ENCODE data around the gene SMG9.
A peak's percentile ranks its signal among the peaks of the same experiment; 100 is the strongest.

The SMG9 gene

GRCh38 chr19:43708716-43709115 is 46.0 kb downstream of the SMG9 start:
- Histone ChIP-seq H3K4me3 (no peak overlapping the region), H3K27ac (no peak overlapping the region), H3K9me3 (replicated peaks in 1 of 11) (peaks cover 11 to 18% (median 13%) of the 10 kb centered on the region in 11 experiments), H4K20me1 (no peaks in the 10 kb centered on the region), H3K4me1 (peaks cover 0 to 18% (median 11%) of the 10 kb centered on the region in 10 experiments; a peak in 11 of 20 replicates), H3K27me3 (no peaks in the 10 kb centered on the region), H3K9ac (no peak overlapping the region), H3K4me2 (no peak overlapping the region), H3K36me3 (0 out of 22 replicates have a peak, but pooled peaks cover 0 to 4% (median 0%) of the 10 kb centered on the region in 11 experiments)
- TF ChIP-seq Cebpa-rat (IDR thresholded peaks at IDR 0.05): no peak

- Histone ChIP-seq H3K4me3 (no peak overlapping the region), H4K20me1 (no peaks in the 10 kb centered on the region), H3K9ac (no peak overlapping the region), H3K4me1 (peaks cover 0 to 27% (median 11%) of the 10 kb centered on the region in 10 experiments; a peak in 14 of 20 replicates), H3K27ac (no peak overlapping the region), H3K9me3 (replicated peaks in 1 of 11) (peaks cover 11 to 18% (median 13%) of the 10 kb centered on the region in 11 experiments), H3K36me3 (0 out of 22 replicates have a peak, but pooled peaks cover 0 to 4% (median 0%) of the 10 kb centered on the region in 11 experiments), H3K4me2 (no peak overlapping the region), H3K27me3 (no peaks in the 10 kb centered on the region)
- TF ChIP-seq Cebpa-rat (IDR thresholded peaks at IDR 0.05): no peak
Observed at GRCh38 chr19:43707158-43707712, 47.5 kb downstream of the SMG9 start.

GRCh38 chr19:43705729-43706128 is 49.0 kb downstream of the SMG9 start:
- peaks cover 11 to 18% (median 13%) of the 10 kb centered on the region in 11 experiments for H3K9me3 ChIP-seq (replicated peaks in 1 of 11)
- 0 out of 22 replicates have a peak, but pooled peaks cover 0 to 4% (median 0%) of the 10 kb centered on the region in 11 experiments for H3K36me3 ChIP-seq
- no peak overlapping the region for H3K27ac ChIP-seq
- H3K4me3 ChIP-seq: no peak overlapping the region
- H4K20me1 ChIP-seq: no peaks in the 10 kb centered on the region
- no peak overlapping the region for H3K4me2 ChIP-seq
- no peak for TF ChIP-seq Cebpa-rat (IDR thresholded peaks at IDR 0.05)
- H3K27me3 ChIP-seq: no peaks in the 10 kb centered on the region
- H3K9ac ChIP-seq: no peak overlapping the region
- peaks cover 9 to 33% (median 17%) of the 10 kb centered on the region in 10 experiments for H3K4me1 ChIP-seq

DNA sequence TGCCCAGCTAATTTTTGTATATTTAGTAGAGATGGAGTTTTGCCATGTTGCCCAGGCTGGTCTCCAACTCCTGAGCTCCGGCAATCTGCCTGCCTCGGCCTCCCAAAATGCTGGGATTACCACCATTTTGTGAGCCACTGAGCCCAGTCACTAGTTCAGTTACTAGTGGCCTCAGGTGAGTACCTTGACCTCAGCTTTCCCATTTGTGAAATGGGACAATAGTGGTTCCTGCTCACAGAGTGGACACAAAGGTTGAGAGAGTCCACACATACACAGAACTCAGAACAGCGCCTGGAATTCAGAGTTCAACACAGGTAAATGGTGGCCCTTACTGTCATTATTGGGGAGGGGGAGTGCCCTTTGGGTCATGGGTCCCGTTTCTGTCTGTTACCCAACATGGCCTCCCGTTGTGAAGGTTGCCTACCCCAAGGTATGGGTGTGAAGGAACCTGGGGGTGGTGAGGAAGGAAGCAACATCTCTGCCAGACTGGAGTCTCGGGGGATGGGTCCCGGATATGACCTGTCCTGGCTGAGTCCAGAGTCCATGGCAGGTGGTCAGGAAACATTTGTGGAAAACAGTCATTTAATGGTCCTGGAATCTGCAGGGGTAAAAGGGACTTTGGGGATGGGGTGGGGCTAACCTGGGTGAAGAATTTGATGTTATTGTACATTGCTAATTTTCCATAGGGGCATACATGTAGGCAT is 50.6 kb downstream of the SMG9 start:
- H3K4me2 ChIP-seq: peak overlapping the region in 2 of 11 experiments; percentile 16 to 25; a peak in 3 of 22 replicates
- peaks cover 10 to 11% (median 10%) of the 10 kb centered on the region in 11 experiments for H3K9me3 ChIP-seq (replicated peaks in 1 of 11)
- H3K4me1 ChIP-seq: peaks cover 21 to 48% (median 33%) of the 10 kb centered on the region in 10 experiments
- TF ChIP-seq Cebpa-rat (IDR thresholded peaks at IDR 0.05): no peak
- no peaks in the 10 kb centered on the region for H4K20me1 ChIP-seq
- no peak overlapping the region for H3K4me3 ChIP-seq
- no peaks in the 10 kb centered on the region for H3K27me3 ChIP-seq
- 0 out of 22 replicates have a peak, but pooled peaks cover 0 to 4% (median 0%) of the 10 kb centered on the region in 11 experiments for H3K36me3 ChIP-seq
- no peak overlapping the region for H3K9ac ChIP-seq
- no peak overlapping the region for H3K27ac ChIP-seq

DNA sequence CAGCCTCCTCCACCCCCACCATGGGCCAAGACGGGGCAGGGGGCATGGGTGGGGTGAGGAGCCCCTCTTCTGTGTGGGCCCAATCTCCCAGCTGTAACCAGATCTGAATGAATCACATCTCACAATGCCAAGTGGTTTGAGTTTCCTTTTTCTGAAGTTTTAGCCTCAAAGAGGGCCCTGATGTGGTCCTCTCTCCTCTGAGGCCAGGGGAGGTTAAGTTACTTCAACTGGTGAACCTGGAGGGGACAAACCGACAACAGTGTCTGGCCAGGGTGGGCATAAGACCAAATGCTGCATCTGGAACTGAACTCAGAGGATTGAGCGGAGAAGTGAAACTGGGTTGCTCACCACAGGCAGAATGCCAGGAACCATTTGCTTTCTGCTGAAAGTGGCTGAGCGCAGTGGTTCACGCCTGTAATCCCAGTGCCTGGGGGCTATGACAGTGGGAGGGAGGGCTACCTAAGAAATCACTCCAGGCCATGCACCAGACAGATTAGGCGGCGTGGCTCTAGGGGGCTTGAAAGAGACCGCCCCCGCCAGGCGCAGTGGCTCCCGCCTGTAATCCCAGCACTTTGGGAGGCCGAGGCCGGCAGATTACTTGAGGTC is 54.3 kb downstream of the SMG9 start:
- Histone ChIP-seq H3K9me3 (replicated peaks in 1 of 11) (peaks cover 9 to 18% (median 14%) of the 10 kb centered on the region in 11 experiments; a peak in 20 of 22 replicates), H3K4me1 (peaks cover 21 to 55% (median 38%) of the 10 kb centered on the region in 10 experiments), H3K9ac (peak overlapping the region; percentile 64 to 75 (median 72)), H3K4me2 (peak overlapping the region; percentile 59 to 88 (median 82)), H3K27ac (peak overlapping the region; percentile 72 to 92 (median 85)), H3K27me3 (no peaks in the 10 kb centered on the region), H4K20me1 (no peaks in the 10 kb centered on the region), H3K4me3 (peak overlapping the region in 8 of 10 experiments; percentile 1 to 47 (median 26); a peak in 10 of 20 replicates), H3K36me3 (no peaks in the 10 kb centered on the region)
- TF ChIP-seq Cebpa-rat (IDR thresholded peaks at IDR 0.05): no peak

DNA sequence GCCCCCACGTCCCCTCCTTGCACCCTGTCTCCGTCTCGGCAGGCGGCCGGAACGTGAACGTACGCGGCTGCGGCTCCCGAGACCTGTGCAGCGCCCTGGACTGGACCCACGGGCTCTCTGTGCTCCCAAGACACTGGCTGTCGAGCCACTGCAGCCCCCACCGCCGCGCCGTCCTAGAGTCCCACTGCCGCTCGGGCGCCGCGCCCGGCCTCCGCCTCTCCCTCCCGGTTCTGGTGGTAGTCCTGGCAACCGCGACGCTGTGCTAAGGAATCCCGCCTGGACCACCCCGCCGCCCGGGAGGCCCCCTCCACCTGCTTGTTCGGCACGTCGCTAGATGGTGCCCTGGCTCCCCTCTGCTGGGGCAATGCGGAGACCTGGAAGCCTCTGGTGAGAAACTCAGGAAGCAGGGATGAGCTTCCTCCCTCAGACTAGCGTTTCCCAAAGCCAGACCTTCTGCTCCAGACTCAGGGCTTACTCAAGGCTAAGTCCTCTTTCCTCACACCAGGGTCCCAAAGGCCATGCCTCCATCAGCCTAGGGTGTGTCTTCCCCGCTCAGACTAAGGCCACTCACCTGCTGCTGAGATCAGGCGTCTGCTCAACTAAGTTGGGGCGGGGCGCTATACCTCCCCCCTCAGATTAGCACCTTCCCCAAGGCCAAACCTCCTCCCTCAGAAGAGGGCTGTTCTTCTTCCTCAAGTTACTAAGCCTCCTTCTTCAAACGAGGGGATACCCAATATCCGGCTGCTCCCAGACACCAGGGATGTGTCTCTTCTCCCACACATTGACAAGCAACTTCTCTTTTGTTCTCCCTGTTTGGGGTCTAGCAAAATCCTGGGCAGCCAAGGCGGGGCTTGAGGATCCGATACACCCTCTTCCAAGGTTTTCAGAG is 55.0 kb downstream of the SMG9 start:
- peak overlapping the region; percentile 64 to 75 (median 72) for H3K9ac ChIP-seq
- 0 out of 20 replicates have a peak overlapping the region, but pooled peaks of 1 of the 10 experiments have one; percentile 1 for H3K4me3 ChIP-seq
- no peak for TF ChIP-seq Cebpa-rat (IDR thresholded peaks at IDR 0.05)
- peak overlapping the region; percentile 59 to 88 (median 82) for H3K4me2 ChIP-seq
- peaks cover 9 to 20% (median 16%) of the 10 kb centered on the region in 11 experiments; a peak in 20 of 22 replicates for H3K9me3 ChIP-seq (replicated peaks in 1 of 11)
- H3K27ac ChIP-seq: peak overlapping the region; percentile 72 to 92 (median 85)
- no peaks in the 10 kb centered on the region for H3K27me3 ChIP-seq
- H4K20me1 ChIP-seq: no peaks in the 10 kb centered on the region
- no peaks in the 10 kb centered on the region for H3K36me3 ChIP-seq
- H3K4me1 ChIP-seq: peaks cover 21 to 55% (median 38%) of the 10 kb centered on the region in 10 experiments

DNA sequence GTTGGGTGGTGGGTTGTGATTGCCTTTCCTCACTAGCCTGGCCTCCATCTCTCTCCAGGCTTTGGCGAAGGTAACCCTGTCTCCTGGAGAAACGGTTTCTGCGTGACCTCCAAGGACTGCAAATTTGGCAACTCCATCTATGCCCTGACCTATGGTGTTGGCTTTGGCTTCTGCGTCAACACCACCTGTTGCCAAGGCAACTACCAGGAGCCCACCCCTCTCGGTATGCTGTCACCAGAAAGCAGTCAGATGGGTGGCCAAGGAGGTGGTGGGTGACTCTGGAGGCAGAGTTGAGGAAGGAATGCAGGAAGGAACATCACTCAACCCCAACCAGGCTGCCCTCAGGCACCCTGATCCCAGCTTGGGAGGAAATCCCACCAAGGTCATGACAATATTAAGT is 57.5 kb downstream of the SMG9 start:
- TF ChIP-seq Cebpa-rat (IDR thresholded peaks at IDR 0.05): no peak
- H3K36me3 ChIP-seq: no peaks in the 10 kb centered on the region

GRCh38 chr19:43695985-43696704 is 58.6 kb downstream of the SMG9 start:
- H3K27me3 ChIP-seq: no peaks in the 10 kb centered on the region
- H3K36me3 ChIP-seq: 0 out of 22 replicates have a peak, but pooled peaks cover 0 to 7% (median 0%) of the 10 kb centered on the region in 11 experiments
- H3K27ac ChIP-seq: no peak overlapping the region
- no peaks in the 10 kb centered on the region for H4K20me1 ChIP-seq
- H3K4me1 ChIP-seq: peaks cover 16 to 47% (median 23%) of the 10 kb centered on the region in 10 experiments
- no peak overlapping the region for H3K4me3 ChIP-seq
- no peak overlapping the region for H3K9ac ChIP-seq
- TF ChIP-seq Cebpa-rat (IDR thresholded peaks at IDR 0.05): peak in 3 of 11 experiments; percentile 38 to 49 (median 41); a peak in 2 of 22 replicates
- H3K4me2 ChIP-seq: no peak overlapping the region; a peak in 1 of 22 replicates
- H3K9me3 ChIP-seq (replicated peaks in 1 of 11): peaks cover 23 to 38% (median 33%) of the 10 kb centered on the region in 11 experiments

More for the DNA sequence above, 57.5 kb downstream of the SMG9 start:
- no peak overlapping the region for H3K9ac ChIP-seq
- H3K9me3 ChIP-seq (replicated peaks in 1 of 11): peaks cover 12 to 26% (median 21%) of the 10 kb centered on the region in 11 experiments
- H4K20me1 ChIP-seq: no peaks in the 10 kb centered on the region
- H3K4me3 ChIP-seq: no peak overlapping the region
- H3K4me2 ChIP-seq: no peak overlapping the region
- H3K27ac ChIP-seq: no peak overlapping the region
- H3K4me1 ChIP-seq: peaks cover 21 to 58% (median 34%) of the 10 kb centered on the region in 10 experiments
- H3K27me3 ChIP-seq: no peaks in the 10 kb centered on the region

All from BLaER1 treated with 17β-estradiol and CSF1 and Interleukin-3, amounts not matched to agents 10 nM and 100 nM (cell line).